Spleen (tissue), 11 donors: ENCODE measurements around the gene RAB32. TPM values are rescaled to one million over a fixed set of nuclear protein-coding genes. Genes with fewer than 3 reads are reported as not detected.
A peak's percentile ranks its signal among the peaks of the same experiment; 100 is the strongest.

Experiments
- DNase-seq: peaks from one replicate; pipeline ENCODE4 v3.0.0-alpha.2; 2020
- H3K27ac ChIP-seq, 8 donors: fragments of 200-600 bp; sonication (generic) in 7 of 8; 1 replicate in 4 of 8; 2 replicates in 4 of 8; pipeline versions ENCODE4 v1.5.0 to v1.8.0; 2016 to 2021; ENCODE audit warnings: inconsistent platforms in 4 of 8, mild to moderate bottlenecking in 4 of 8, moderate library complexity in 1 of 8
- H3K27me3 ChIP-seq, 7 donors: fragments of 200-600 bp; sonication (generic) in 6 of 7; replicated peaks in 1 of 7; 1 replicate in 4 of 7; 2 replicates in 3 of 7; pipeline versions ENCODE4 v1.5.0 to v1.8.0; 2016 to 2021; ENCODE audit warnings: inconsistent platforms in 3 of 7, mild to moderate bottlenecking in 1 of 7
- H3K36me3 ChIP-seq, 6 donors: fragments of 200-600 bp; sonication (generic) in 5 of 6; 1 replicate in 4 of 6; 2 replicates in 2 of 6; pipeline versions ENCODE4 v1.5.0 to v1.8.0; 2016 to 2021; ENCODE audit warnings: inconsistent platforms in 2 of 6
- H3K4me1 ChIP-seq, 6 donors: fragments of 200-600 bp; sonication (generic) in 5 of 6; 1 replicate in 3 of 6; 2 replicates in 3 of 6; pipeline versions ENCODE4 v1.5.0 to v1.8.0; 2016 to 2021; ENCODE audit warnings: inconsistent platforms in 3 of 6
- H3K4me3 ChIP-seq, 8 donors: fragments of 200-600 bp; sonication (generic) in 7 of 8; 1 replicate in 4 of 8; 2 replicates in 4 of 8; pipeline versions ENCODE4 v1.5.0 to v1.8.0; 2016 to 2021; ENCODE audit warnings: inconsistent platforms in 4 of 8, mild to moderate bottlenecking in 4 of 8, moderate library complexity in 2 of 8
- H3K9me3 ChIP-seq, 8 donors: fragments of 200-600 bp; sonication (generic) in 7 of 8; 1 replicate in 4 of 8; 2 replicates in 4 of 8; pipeline versions ENCODE4 v1.5.0 to v1.8.0; 2016 to 2021; ENCODE audit warnings: inconsistent platforms in 4 of 8
- POLR2A ChIP-seq, 3 donors: fragments of 450-650 bp; IDR thresholded peaks; one replicate each; pipeline ENCODE4 v1.5.1; 2017; ENCODE audit warnings: antibody characterized with exemption in 3 of 3, mild to moderate bottlenecking in 1 of 3
- POLR2AphosphoS5 ChIP-seq, 3 donors: sonication (generic); formaldehyde crosslinking; IDR thresholded peaks; one replicate each; pipeline ENCODE4 v1.5.1; 2017; ENCODE audit warnings: antibody characterized with exemption in 3 of 3
- WGBS, 5 donors: extraction: QIAGEN DNeasy Blood & Tissue Kit in 3 of 5; methylation state at CpG; one replicate each; pipeline versions ENCODE4 v1.1.5 to v1.1.7; 2013 to 2018; 5-methylcytosine and 5-hydroxymethylcytosine counted together
- intact Hi-C: fragments of 100-400 bp; cut with DNase I; formaldehyde crosslinking; loops from one replicate; pipeline ENCODE4 v1.15.0; 2023; ENCODE audit warnings: low total_unique reads
- polyA plus RNA-seq, 3 donors: library from polyadenylated mRNA; stranded (reverse); fragments of 200-250 nt; gene quantifications; one replicate each; pipeline ENCODE4 v1.2.1, GENCODE V29; 2013
- total RNA-seq, 7 donors: library from RNA; depleted of rRNA in 3 of 7; stranded (reverse); fragments of >200 nt in 3 of 7; fragmentation: NEBNext Ultra II Directional in 4 of 7; extraction: Animal tissue kit (Norgen Biotek cat#: 25700) in 4 of 7; gene quantifications; one replicate each; pipeline versions ENCODE4 v1.1.0 to v1.2.1, GENCODE V29; 2016 to 2021
- TF ChIP-seq, protein P1 (sequence below), 11 experiments: fragments of 200-600 bp in 7 of 11; fragments of 450-650 bp in 4 of 11; sonication (generic) in 4 of 11; IDR thresholded peaks in 8 of 11; conservative IDR thresholded peaks in 3 of 11; 1 replicate in 7 of 11; 2 replicates in 4 of 11; pipeline versions ENCODE4 v1.4.0 to v1.8.0; 2016 to 2021; ENCODE audit warnings: antibody characterized with exemption in 11 of 11, inconsistent platforms in 4 of 11, mild to moderate bottlenecking in 1 of 11
- donor health status: healthy with polysubstance abuse.
- donor health status: DM: no; HTN: no; CAD: no; lungs with moderate emphysema.
- donor health status: DM: no; HTN: no; CAD: no.
- donor health status: Bipolar disorder and iron deficiency.
- donor health status: healthy.
- donor health status: DM: no; HTN: no; CAD: no.
- donor health status: DM: yes; HTN: yes; CAD: no.

The RAB32 gene
- total and polyA plus RNA-seq, 10 donors = 20.1 to 88.6 (median 46.8) TPM

DNA sequence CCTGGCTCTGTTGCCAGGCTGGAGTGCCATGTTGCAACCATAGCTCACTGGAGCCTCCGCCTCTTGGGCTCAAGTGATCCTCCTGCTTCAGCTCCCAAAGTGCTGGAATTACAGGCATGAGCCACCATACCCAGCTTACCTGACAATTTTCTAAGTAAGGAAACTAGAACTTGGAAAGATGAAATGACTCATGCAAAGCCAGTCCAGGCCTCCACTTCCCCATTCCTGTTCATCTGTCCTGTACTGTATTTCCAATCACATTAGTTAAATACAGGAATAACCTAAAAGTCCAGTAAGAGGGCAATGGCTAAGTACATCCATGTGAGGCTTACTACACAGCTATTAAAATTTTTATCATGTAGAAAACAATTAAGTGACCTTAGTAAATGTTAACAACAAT, 46.9 kb downstream of the RAB32 start:
- 88 to 100% (median 97%) methylated on average over 1 of the region's 1 CpG for WGBS, 5 donors
- peaks cover 0 to 26% (median 3%) of the 10 kb centered on the region in 6 donors for H3K4me1 ChIP-seq

DNA sequence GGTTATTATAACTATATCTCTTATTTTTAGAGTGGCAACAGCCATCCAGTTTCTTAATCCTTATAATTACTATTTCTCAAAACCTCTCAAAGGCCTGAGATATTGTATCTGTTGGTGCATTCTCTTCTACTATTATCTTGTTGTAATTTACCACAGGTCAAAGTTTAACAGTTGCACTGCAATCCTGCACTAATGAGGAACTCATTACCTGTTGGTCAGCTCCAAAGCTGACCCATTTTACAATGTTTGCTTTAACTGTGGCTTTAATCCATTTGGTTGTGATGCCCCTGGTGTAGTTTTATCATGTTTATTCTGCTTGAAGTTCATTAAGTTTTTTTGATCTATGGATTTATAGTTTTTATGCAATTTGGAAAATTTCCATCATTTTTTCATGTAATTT, 48.8 kb downstream of the RAB32 start:
- H3K27ac ChIP-seq = no peak overlapping the region
- no peak overlapping the region for H3K4me3 ChIP-seq
- intact Hi-C loops = no loop called here
- H3K9me3 ChIP-seq = no peaks in the 10 kb centered on the region
- DNase-seq = no peak
- no peaks in the 10 kb centered on the region for H3K27me3 ChIP-seq
- H3K36me3 ChIP-seq = no peaks in the 10 kb centered on the region
- TF ChIP-seq, protein P1, sequence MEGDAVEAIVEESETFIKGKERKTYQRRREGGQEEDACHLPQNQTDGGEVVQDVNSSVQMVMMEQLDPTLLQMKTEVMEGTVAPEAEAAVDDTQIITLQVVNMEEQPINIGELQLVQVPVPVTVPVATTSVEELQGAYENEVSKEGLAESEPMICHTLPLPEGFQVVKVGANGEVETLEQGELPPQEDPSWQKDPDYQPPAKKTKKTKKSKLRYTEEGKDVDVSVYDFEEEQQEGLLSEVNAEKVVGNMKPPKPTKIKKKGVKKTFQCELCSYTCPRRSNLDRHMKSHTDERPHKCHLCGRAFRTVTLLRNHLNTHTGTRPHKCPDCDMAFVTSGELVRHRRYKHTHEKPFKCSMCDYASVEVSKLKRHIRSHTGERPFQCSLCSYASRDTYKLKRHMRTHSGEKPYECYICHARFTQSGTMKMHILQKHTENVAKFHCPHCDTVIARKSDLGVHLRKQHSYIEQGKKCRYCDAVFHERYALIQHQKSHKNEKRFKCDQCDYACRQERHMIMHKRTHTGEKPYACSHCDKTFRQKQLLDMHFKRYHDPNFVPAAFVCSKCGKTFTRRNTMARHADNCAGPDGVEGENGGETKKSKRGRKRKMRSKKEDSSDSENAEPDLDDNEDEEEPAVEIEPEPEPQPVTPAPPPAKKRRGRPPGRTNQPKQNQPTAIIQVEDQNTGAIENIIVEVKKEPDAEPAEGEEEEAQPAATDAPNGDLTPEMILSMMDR (IDR thresholded peaks at IDR 0.05 in 8 of 11, conservative IDR thresholded peaks at IDR 0.05 in 3 of 11) = no peak
- no peak for TF ChIP-seq POLR2AphosphoS5 (IDR thresholded peaks at IDR 0.05)
- TF ChIP-seq POLR2A (IDR thresholded peaks at IDR 0.05) = no peak
- peaks cover 0 to 40% (median 6%) of the 10 kb centered on the region in 6 donors for H3K4me1 ChIP-seq

More for the DNA sequence above, 46.9 kb downstream of the RAB32 start:
- DNase-seq = no peak
- Histone ChIP-seq H3K27me3 (no peaks in the 10 kb centered on the region), H3K36me3 (no peaks in the 10 kb centered on the region), H3K9me3 (no peaks in the 10 kb centered on the region), H3K4me3 (no peak overlapping the region), H3K27ac (no peak overlapping the region)
- intact Hi-C loops = no loop called here
- TF ChIP-seq POLR2A (IDR thresholded peaks at IDR 0.05) (no peak), POLR2AphosphoS5 (IDR thresholded peaks at IDR 0.05) (no peak)
- TF ChIP-seq, protein P1 (IDR thresholded peaks at IDR 0.05 in 8 of 11, conservative IDR thresholded peaks at IDR 0.05 in 3 of 11) = no peak

DNA sequence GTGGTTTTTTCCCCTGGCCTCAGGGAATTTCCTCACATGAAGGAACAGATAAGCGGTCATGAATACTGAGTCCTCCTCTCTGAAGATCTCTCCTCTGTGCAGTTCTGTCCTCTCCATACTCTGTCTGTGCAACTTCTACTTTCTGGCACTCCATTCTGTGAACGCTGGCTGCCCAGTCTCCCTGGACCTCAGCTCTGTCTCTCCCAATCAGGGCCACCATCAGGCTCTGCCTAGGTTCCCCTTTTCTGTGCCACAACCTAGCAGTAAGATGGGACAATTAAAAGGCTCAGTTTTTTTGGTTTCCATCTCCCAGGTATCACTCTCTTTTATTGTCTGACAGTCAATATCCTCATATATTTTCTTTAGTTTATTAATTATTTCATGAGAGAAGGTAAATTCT, 50.4 kb downstream of the RAB32 start:
- Histone ChIP-seq H3K4me3 (no peak overlapping the region), H3K27me3 (peaks cover 0 to 5% (median 0%) of the 10 kb centered on the region in 7 donors), H3K27ac (peak overlapping the region in 1 of 8 donors; percentile 11), H3K9me3 (no peaks in the 10 kb centered on the region), H3K36me3 (no peaks in the 10 kb centered on the region), H3K4me1 (peaks cover 0 to 43% (median 9%) of the 10 kb centered on the region in 6 donors)
- TF ChIP-seq, protein P1 (IDR thresholded peaks at IDR 0.05 in 8 of 11, conservative IDR thresholded peaks at IDR 0.05 in 3 of 11) = no peak
- TF ChIP-seq POLR2A (IDR thresholded peaks at IDR 0.05) (no peak), POLR2AphosphoS5 (IDR thresholded peaks at IDR 0.05) (no peak)
- intact Hi-C loops = no loop called here
- 50 to 67% (median 64%) methylated on average over 2 of the region's 2 CpGs for WGBS, 5 donors
- DNase-seq = no peak

DNA sequence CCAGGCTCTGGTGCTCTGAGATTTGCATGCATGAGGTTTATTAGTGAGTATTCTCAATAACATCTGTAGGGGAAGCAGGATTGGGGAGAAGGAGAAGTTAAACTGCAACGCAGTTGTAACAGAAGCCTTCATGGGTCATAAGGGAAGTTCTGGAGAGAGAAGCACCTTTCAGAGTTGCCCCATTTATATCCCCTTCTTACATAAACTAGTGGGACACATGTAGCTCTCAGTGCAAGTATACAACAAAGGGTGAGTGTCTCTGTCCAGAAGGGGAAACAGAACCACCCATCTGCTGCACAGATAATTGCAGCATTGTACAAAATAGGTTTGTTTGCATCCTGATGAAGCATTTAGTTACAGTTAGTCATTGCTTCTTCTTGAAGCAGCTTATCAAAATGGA, 50.9 kb downstream of the RAB32 start:
- Histone ChIP-seq H3K27ac (peak overlapping the region in 1 of 8 donors; percentile 11), H3K36me3 (no peaks in the 10 kb centered on the region), H3K9me3 (no peaks in the 10 kb centered on the region), H3K4me3 (no peak overlapping the region), H3K27me3 (peaks cover 0 to 9% (median 0%) of the 10 kb centered on the region in 7 donors), H3K4me1 (peaks cover 0 to 49% (median 11%) of the 10 kb centered on the region in 6 donors)
- intact Hi-C loops = no loop called here
- no peak for DNase-seq
- TF ChIP-seq, protein P1 (IDR thresholded peaks at IDR 0.05 in 8 of 11, conservative IDR thresholded peaks at IDR 0.05 in 3 of 11) = no peak
- TF ChIP-seq POLR2AphosphoS5 (IDR thresholded peaks at IDR 0.05) (no peak), POLR2A (IDR thresholded peaks at IDR 0.05) (no peak)
- 17 to 43% (median 26%) methylated on average over 1 of the region's 1 CpG for WGBS, 5 donors
